ENCODE data around the gene JMJD8. TPM values are rescaled to one million over a fixed set of nuclear protein-coding genes. Genes with fewer than 3 reads are reported as not detected.
A peak's percentile ranks its signal among the peaks of the same experiment; 100 is the strongest.
"Not testable (repeated sequence)": the region's sequence is repeated elsewhere in the genome, so short reads cannot be mapped to it uniquely, and the experiment has no call there.

JMJD8 gene
- total RNA-seq, 4 donors from 2014 or later: 22.8 to 81.8 (median 41.0) TPM

GRCh38 chr16:712740-713250 is 28.7 kb upstream of the JMJD8 start:
- intact Hi-C loops (cut with DNase I; ENCODE audit: low total_unique reads); DNase-seq; H3K36me3 ChIP-seq; in situ Hi-C loops (cut with MboI; ENCODE audit: low sequenced_read_pairs in 4 of 4); H3K4me3 ChIP-seq; H3K27ac ChIP-seq; H3K9me3 ChIP-seq; ATAC-seq: not testable (repeated sequence)
- H3K4me1 ChIP-seq: peaks cover 11 to 15% of the 10 kb centered on the region in 2 donors
- H3K27me3 ChIP-seq: peaks cover 35 to 37% (median 37%) of the 10 kb centered on the region in 3 donors
- peak in 2 of 5 experiments; percentile 25 to 28 for TF ChIP-seq CTCF (IDR thresholded peaks at IDR 0.05 in 4 of 5, conservative IDR thresholded peaks at IDR 0.05 in 1 of 5)

- Histone ChIP-seq H3K9me3 (no peaks in the 10 kb centered on the region), H3K4me1 (peaks cover 11 to 14% of the 10 kb centered on the region in 2 donors), H3K27ac (no peak overlapping the region), H3K27me3 (peaks cover 43 to 45% (median 44%) of the 10 kb centered on the region in 3 donors), H3K36me3 (no peaks in the 10 kb centered on the region), H3K4me3 (no peak overlapping the region)
- ATAC-seq (peak in 1 of 2 donors; percentile 46), DNase-seq (peak; percentile 37 to 60)
- in situ Hi-C loops (cut with MboI; ENCODE audit: low sequenced_read_pairs in 4 of 4): no loop called here
- intact Hi-C loops (cut with DNase I; ENCODE audit: low total_unique reads): loop anchor here (1.0 kb wide), 2 partner anchors 30 to 74 kb away; no protein-coding TSS in a partner anchor
- TF ChIP-seq CTCF (IDR thresholded peaks at IDR 0.05 in 4 of 5, conservative IDR thresholded peaks at IDR 0.05 in 1 of 5) (peak; percentile 73 to 95 (median 94)), POLR2A (IDR thresholded peaks at IDR 0.05) (no peak)
Measured at GRCh38 chr16:711548-712320, 27.6 kb upstream of the JMJD8 start.

GRCh38 chr16:711084-711483 is 26.9 kb upstream of the JMJD8 start:
- intact Hi-C loops (cut with DNase I; ENCODE audit: low total_unique reads): loop anchor here (1.0 kb wide), 2 partner anchors 30 to 74 kb away; no protein-coding TSS in a partner anchor
- peaks cover 49 to 52% (median 50%) of the 10 kb centered on the region in 3 donors for H3K27me3 ChIP-seq
- H3K4me3 ChIP-seq: no peak overlapping the region
- DNase-seq (no peak), ATAC-seq (no peak)
- peaks cover 8 to 11% of the 10 kb centered on the region in 2 donors for H3K4me1 ChIP-seq
- in situ Hi-C loops (cut with MboI; ENCODE audit: low sequenced_read_pairs in 4 of 4): no loop called here
- no peak overlapping the region for H3K27ac ChIP-seq
- H3K36me3 ChIP-seq: no peaks in the 10 kb centered on the region
- no peak for TF ChIP-seq CTCF (IDR thresholded peaks at IDR 0.05 in 4 of 5, conservative IDR thresholded peaks at IDR 0.05 in 1 of 5)
- TF ChIP-seq POLR2A (IDR thresholded peaks at IDR 0.05): no peak
- no peaks in the 10 kb centered on the region for H3K9me3 ChIP-seq

GRCh38 chr16:710500-711075 is 26.5 kb upstream of the JMJD8 start:
- no peak for ATAC-seq
- H3K36me3 ChIP-seq: no peaks in the 10 kb centered on the region
- DNase-seq: no peak
- peaks cover 3 to 7% of the 10 kb centered on the region in 2 donors for H3K4me1 ChIP-seq
- intact Hi-C loops (cut with DNase I; ENCODE audit: low total_unique reads) (loop anchor here (1.0 kb wide), 2 partner anchors 31 to 75 kb away; no protein-coding TSS in a partner anchor), in situ Hi-C loops (cut with MboI; ENCODE audit: low sequenced_read_pairs in 4 of 4) (no loop called here)
- H3K4me3 ChIP-seq: no peak overlapping the region
- TF ChIP-seq POLR2A (IDR thresholded peaks at IDR 0.05): no peak
- no peak for TF ChIP-seq CTCF (IDR thresholded peaks at IDR 0.05 in 4 of 5, conservative IDR thresholded peaks at IDR 0.05 in 1 of 5)
- H3K27ac ChIP-seq: no peak overlapping the region
- no peaks in the 10 kb centered on the region for H3K9me3 ChIP-seq
- H3K27me3 ChIP-seq: peaks cover 49 to 53% (median 51%) of the 10 kb centered on the region in 3 donors
